ENCODE results near the gene PEX16. TPM values are rescaled to one million over a fixed set of nuclear protein-coding genes. Genes with fewer than 3 reads are reported as not detected.

PEX16 gene
- total RNA-seq, 1 experiment from 2014 or later: 33.2 TPM

GRCh38 chr11:45964911-45965389 is 47.3 kb upstream of the PEX16 start (continued):
- TF ChIP-seq ZBTB33 (IDR thresholded peaks at IDR 0.05; ENCODE audit: extremely low read depth, insufficient replicate concordance, low read length): no peak
- TF ChIP-seq RAD21 (IDR thresholded peaks at IDR 0.05; ENCODE audit: low read depth): peak; percentile 77
- TF ChIP-seq SIN3A (IDR thresholded peaks at IDR 0.05; ENCODE audit: low read depth): no peak

- no peak overlapping the region for H3K4me2 ChIP-seq (ENCODE audit: low read length)
- no peaks in the 10 kb centered on the region for H3K4me1 ChIP-seq (ENCODE audit: control insufficient read depth in 1 of 2, insufficient read depth in 2 of 2, low read length in 2 of 2)
- no peak for ATAC-seq
- ChIA-PET CTCF (no interaction called here), RAD21 (ENCODE audit: low non-redundant PET in 1 of 2, low total read pairs in 2 of 2, uncharacterized antibody in 2 of 2, unreplicated experiment in 2 of 2) (no interaction called here), POLR2A (no interaction called here)
- no peaks in the 10 kb centered on the region for H3K36me3 ChIP-seq (ENCODE audit: control insufficient read depth in 1 of 2, insufficient read depth in 2 of 2, low read length in 2 of 2)
- no TSS peak for BruUV-seq (replicated peaks)
- no peak overlapping the region for H2AFZ ChIP-seq (ENCODE audit: low read depth, low read length, poor library complexity, severe bottlenecking)
- no peaks in the 10 kb centered on the region for H3K27me3 ChIP-seq (ENCODE audit: insufficient read depth, low read length)
- no peak overlapping the region for H3K4me3 ChIP-seq (replicated peaks in 1 of 2; ENCODE audit: low read depth in 1 of 2, low read length in 2 of 2)
- no peak for DNase-seq (ENCODE audit: low read depth, low spot score)
- no peaks in the 10 kb centered on the region for H3K9me2 ChIP-seq (ENCODE audit: insufficient read depth)
- no peaks in the 10 kb centered on the region for H4K20me1 ChIP-seq (ENCODE audit: insufficient read depth)
- H3K79me2 ChIP-seq (ENCODE audit: insufficient read depth, low read length): no peaks in the 10 kb centered on the region
- intact Hi-C loops (cut with micrococcal nuclease): loop anchor here (10.0 kb wide), 1 partner anchor 353 kb away; no protein-coding TSS in a partner anchor
- no peak overlapping the region for H3K27ac ChIP-seq (ENCODE audit: low read depth, low read length)
- no peak overlapping the region for H3K9ac ChIP-seq (ENCODE audit: low read length)
- H3K9me3 ChIP-seq (ENCODE audit: control insufficient read depth in 1 of 2, insufficient read depth in 1 of 2, low read depth in 1 of 2, low read length in 2 of 2): no peaks in the 10 kb centered on the region
- TF ChIP-seq SRF (IDR thresholded peaks at IDR 0.05; ENCODE audit: low read depth): no peak
- TF ChIP-seq TCF7L2 (IDR thresholded peaks at IDR 0.05; ENCODE audit: borderline replicate concordance, extremely low read depth, insufficient read depth, insufficient read length): no peak
- no peak for TF ChIP-seq ATF3 (IDR thresholded peaks at IDR 0.05)
- no peak for TF ChIP-seq CBX3 (IDR thresholded peaks at IDR 0.05; ENCODE audit: low read depth)
- no peak for TF ChIP-seq YY1 (IDR thresholded peaks at IDR 0.05; ENCODE audit: extremely low read depth, insufficient replicate concordance, low read depth, low read length)
These were observed 44.1 kb upstream of the PEX16 start for GRCh38 chr11:45961751-45962240.
